K562 (cell line): ENCODE data around the gene SHANK3. TPM values are rescaled to one million over a fixed set of nuclear protein-coding genes. Genes with fewer than 3 reads are reported as not detected.

Source experiments
- ATAC-seq: fragments of 200-7000 bp; cut with Tn5 transposase; 3 replicates; pipeline ENCODE4 v1.9.1; 2020; ENCODE audit warnings: moderate library complexity
- BruUV-seq: library from RNA; stranded (reverse); fragments of 400-500 nt; replicated peaks from 2 replicates; lab custom pipeline; 2021; lab: Mats Ljungman, UMichigan
- CTCF ChIA-PET: fragments of 300-600 bp; formaldehyde crosslinking; extraction: SDS; loops from one replicate; lab custom pipeline; 2021; ENCODE audit warnings: low intra/inter-chr PET ratio; lab: Yijun Ruan, JAX
- POLR2A ChIA-PET: fragments of 300-600, 350-650 bp; sonication (Branson Sonifier 250); formaldehyde crosslinking; extraction: SDS; loops from one replicate; lab custom pipeline; 2021; ENCODE audit warnings: antibody characterized with exemption, inconsistent platforms; lab: Yijun Ruan, JAX
- DNase-seq, 4 experiments: peaks; one replicate each; pipeline versions ENCODE4 v3.0.0 to v3.0.0-alpha.2; 2011 to 2018; ENCODE audit warnings: low spot score in 3 of 4, mixed read lengths in 3 of 4; ENCODE audit errors: extremely low read depth in 1 of 4
- FAIRE-seq: peaks from 2 replicates; lab custom pipeline; 2011; peaks lifted over from hg19 to GRCh38; lab: Jason Lieb, UNC
- H2AFZ ChIP-seq: 2 replicates; pipeline ENCODE4 v1.6.0; 2011; ENCODE audit warnings: low read depth, low read length, control low read depth, inconsistent platforms
- H3K27ac ChIP-seq: fragments of 200-600 bp; 3 replicates; pipeline ENCODE4 v1.8.0; 2011; ENCODE audit warnings: low read depth, mild to moderate bottlenecking, control low read depth, inconsistent platforms, low read length, moderate library complexity, mixed read lengths; ENCODE audit errors: extremely low read depth
- H3K27me3 ChIP-seq, 2 experiments: fragments of 300-600 bp in 1 of 2; 2 replicates in 1 of 2; 3 replicates in 1 of 2; pipeline versions ENCODE4 v1.6.0 to v1.8.0; 2011; ENCODE audit warnings: inconsistent platforms in 2 of 2, low read length in 2 of 2, mild to moderate bottlenecking in 1 of 2, mixed read lengths in 1 of 2, moderate library complexity in 1 of 2; ENCODE audit not compliant: control insufficient read depth in 2 of 2, insufficient read depth in 2 of 2
- H3K36me3 ChIP-seq: fragments of 300-600 bp; 3 replicates; pipeline ENCODE4 v1.8.0; 2011; ENCODE audit warnings: mild to moderate bottlenecking, low read length, inconsistent platforms; ENCODE audit not compliant: control insufficient read depth, insufficient read depth
- H3K4me1 ChIP-seq, 2 experiments: fragments of 200-600 bp in 1 of 2; replicated peaks in 1 of 2; 2 replicates in 1 of 2; 3 replicates in 1 of 2; pipeline versions ENCODE4 v1.5.1 to v1.8.0; 2011; ENCODE audit warnings: inconsistent platforms in 2 of 2, low read length in 2 of 2, mild to moderate bottlenecking in 1 of 2, mixed read lengths in 1 of 2, moderate library complexity in 1 of 2; ENCODE audit not compliant: control insufficient read depth in 2 of 2, insufficient read depth in 2 of 2
- H3K4me2 ChIP-seq: 2 replicates; pipeline ENCODE4 v1.6.1; 2011; ENCODE audit warnings: low read length, control low read depth, inconsistent platforms, mixed read lengths; ENCODE audit not compliant: insufficient read depth
- H3K4me3 ChIP-seq: fragments of 200-600 bp; sonication (generic), shearing (Covaris generic); 2 replicates; pipeline ENCODE4 v1.5.1; 2016; ENCODE audit warnings: control low read depth, inconsistent platforms
- H3K79me2 ChIP-seq: fragments of 200-600 bp; 3 replicates; pipeline ENCODE4 v1.8.0; 2011; ENCODE audit warnings: low read length, inconsistent platforms; ENCODE audit not compliant: control insufficient read depth, insufficient read depth
- H3K9ac ChIP-seq, 2 experiments: 2 replicates each; pipeline versions ENCODE4 v1.6.0 to v1.6.1; 2011; ENCODE audit warnings: low read depth in 2 of 2, low read length in 2 of 2, control low read depth in 1 of 2, inconsistent platforms in 1 of 2, mild to moderate bottlenecking in 1 of 2, mixed read lengths in 1 of 2; ENCODE audit not compliant: insufficient read depth in 1 of 2
- H3K9me1 ChIP-seq: one replicate; pipeline ENCODE4 v1.6.0; 2011; ENCODE audit warnings: inconsistent platforms, mild to moderate bottlenecking, low read length, moderate library complexity; ENCODE audit not compliant: control insufficient read depth, insufficient read depth
- H3K9me3 ChIP-seq: replicated peaks from 2 replicates; pipeline ENCODE4 v1.5.1; 2011; ENCODE audit warnings: low read depth, low read length, inconsistent platforms; ENCODE audit not compliant: control insufficient read depth, insufficient read depth
- H4K20me1 ChIP-seq: replicated peaks from 2 replicates; pipeline ENCODE4 v1.6.1; 2011; ENCODE audit warnings: low read length, inconsistent platforms, mixed read lengths; ENCODE audit not compliant: control insufficient read depth, insufficient read depth
- BDP1 ChIP-seq: IDR thresholded peaks from 3 replicates; pipeline ENCODE4 v1.6.1; 2011; ENCODE audit not compliant: insufficient read length, insufficient read depth
- BRD9 ChIP-seq: fragments of 450-650 bp; IDR thresholded peaks from 2 replicates; pipeline ENCODE4 v1.6.1; 2018; ENCODE audit warnings: low read depth; ENCODE audit not compliant: partially characterized antibody
- ESRRB ChIP-seq: fragments of 250-450 bp; sonication (Bioruptor Pico); IDR thresholded peaks from 2 replicates; pipeline ENCODE4 v1.5.0; 2020; ENCODE audit warnings: mild to moderate bottlenecking, moderate library complexity, borderline replicate concordance
- HDAC3 ChIP-seq: fragments of 450-650 bp; IDR thresholded peaks from 2 replicates; pipeline ENCODE4 v1.6.1; 2018; ENCODE audit warnings: borderline replicate concordance, mild to moderate bottlenecking, moderate library complexity; ENCODE audit not compliant: partially characterized antibody
- RB1 ChIP-seq: fragments of 450-650 bp; IDR thresholded peaks from 2 replicates; pipeline ENCODE4 v1.6.1; 2017; ENCODE audit warnings: low read depth, mild to moderate bottlenecking
- SAFB ChIP-seq: fragments of 200-400 bp; formaldehyde crosslinking; IDR thresholded peaks from 2 replicates; pipeline ENCODE4 v1.6.1; 2017; ENCODE audit warnings: low read depth, low read length, borderline replicate concordance
- SETDB1 ChIP-seq: IDR thresholded peaks from one replicate; pipeline ENCODE4 v1.6.1; 2012; ENCODE audit warnings: low read length, control low read depth, inconsistent platforms
- TGIF2 ChIP-seq: sonication (generic); formaldehyde crosslinking; IDR thresholded peaks from 2 replicates; pipeline ENCODE4 v1.8.1; 2022; ENCODE audit warnings: mild to moderate bottlenecking, missing genetic modification reagents, moderate library complexity
- U2AF1 ChIP-seq: fragments of 200-400 bp; formaldehyde crosslinking; optimal IDR thresholded peaks from 2 replicates; pipeline ENCODE3; 2017; ENCODE audit warnings: mild to moderate bottlenecking, low read depth, low read length, moderate library complexity
- ZBTB7A ChIP-seq: IDR thresholded peaks from 2 replicates; pipeline ENCODE4 v1.6.1; 2011; ENCODE audit warnings: low read depth, mild to moderate bottlenecking, low read length, moderate library complexity, borderline replicate concordance; ENCODE audit not compliant: control insufficient read depth
- ZKSCAN8 ChIP-seq: fragments of 200-800 bp; sonication (Bioruptor generic); IDR thresholded peaks from 2 replicates; pipeline ENCODE4 v1.6.1; 2016; ENCODE audit warnings: missing genetic modification characterization, missing compliant biosample characterization
- WGBS: fragments of 100-300 bp; shearing (Covaris generic); methylation state at CpG from one replicate; pipeline ENCODE4 v1.1.6; 2016; ENCODE audit warnings: low coverage, mixed read lengths; ENCODE audit not compliant: insufficient coverage; ENCODE audit errors: missing lambda C conversion rate; 5-methylcytosine and 5-hydroxymethylcytosine counted together
- in situ Hi-C: fragments of 300-500 bp; cut with MboI; formaldehyde crosslinking; loops from 4 replicates; pipeline ENCODE4 v1.15.0; 2018; ENCODE audit warnings: inconsistent platforms, mixed read lengths
- intact Hi-C: fragments of 100-400 bp; cut with micrococcal nuclease; formaldehyde crosslinking; loops from 2 replicates; pipeline ENCODE4 v1.14.2; 2022
- polyA plus RNA-seq, 8 experiments: library from polyadenylated mRNA; depleted of rRNA in 4 of 8; stranded (reverse) in 5 of 8; unstranded in 3 of 8; fragments of >200 nt; fragmentation: Nextera tagmentation in 2 of 8; fragmentation: Illumina TruSeq in 1 of 8; extraction: Ambion mirVana in 2 of 8; extraction: Trizol in 1 of 8; gene quantifications; 2 replicates each; pipeline versions ENCODE4 v1.2.1 to v1.2.3, GENCODE V29; 2011 to 2014; ENCODE audit warnings: inconsistent platforms in 1 of 8, missing spikeins in 1 of 8
- total RNA-seq, 7 experiments: library from RNA; depleted of rRNA in 6 of 7; stranded (reverse); fragments of >200 nt in 6 of 7; fragmentation: Illumina TruSeq in 2 of 7; extraction: Trizol in 2 of 7; gene quantifications; 2 replicates each; pipeline versions ENCODE4 v1.2.1 to v1.2.3, GENCODE V29; 2011 to 2021; ENCODE audit warnings: low replicate concordance in 1 of 7
- TF ChIP-seq, protein P1 (sequence below): fragments of 250-450 bp; sonication (Bioruptor Pico); IDR thresholded peaks from 2 replicates; pipeline ENCODE4 v1.8.0; 2021; ENCODE audit warnings: mild to moderate bottlenecking, moderate library complexity
- TF ChIP-seq, protein P2 (sequence below): sonication (generic); formaldehyde crosslinking; IDR thresholded peaks from 2 replicates; pipeline ENCODE4 v1.8.0; 2023; ENCODE audit warnings: mild to moderate bottlenecking, missing genetic modification reagents
- TF ChIP-seq, protein P3 (sequence below), 2 experiments: fragments of 250-450 bp in 1 of 2; fragments of 450-650 bp in 1 of 2; sonication (Bioruptor Pico) in 1 of 2; IDR thresholded peaks; 2 replicates each; pipeline versions ENCODE4 v1.6.1 to v1.8.0; 2016 to 2021; ENCODE audit warnings: mild to moderate bottlenecking in 2 of 2, moderate library complexity in 2 of 2, missing compliant biosample characterization in 1 of 2, missing genetic modification characterization in 1 of 2

SHANK3 gene
- total and polyA plus RNA-seq, 9 of the 15 experiments (the other 6 are each of a cell fraction or from before 2014, with no cell fraction given): 0.01 to 0.07 (median 0.03) TPM; not detected in 6

DNA sequence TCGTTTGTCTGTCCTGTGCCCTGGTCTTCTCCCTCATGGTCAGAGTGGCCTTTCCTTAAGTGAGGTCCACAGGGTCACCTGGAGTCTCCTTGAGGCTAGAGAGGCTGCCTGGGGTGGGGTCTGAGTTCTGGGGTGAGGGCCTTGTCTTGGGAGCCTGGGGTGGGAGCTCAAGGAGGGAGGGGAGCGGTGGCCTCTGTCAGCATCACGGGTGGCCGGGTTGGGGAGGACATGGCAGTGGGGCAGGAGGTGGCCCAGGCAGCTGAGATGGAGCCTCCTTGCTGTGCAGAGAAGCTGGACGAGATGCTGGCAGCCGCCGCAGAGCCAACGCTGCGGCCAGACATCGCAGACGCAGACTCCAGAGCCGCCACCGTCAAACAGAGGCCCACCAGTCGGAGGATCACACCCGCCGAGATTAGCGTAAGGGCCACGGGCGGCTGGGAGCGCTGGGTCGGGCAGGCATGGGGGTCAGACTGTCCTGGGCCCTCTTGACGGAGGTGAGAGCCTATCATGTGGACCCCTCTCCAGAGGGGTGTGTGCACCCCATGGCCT is 42.1 kb downstream of the SHANK3 start:
- FAIRE-seq (no peak), DNase-seq (no peak), ATAC-seq (no peak)
- no peaks in the 10 kb centered on the region for H3K36me3 ChIP-seq
- H3K79me2 ChIP-seq: no peaks in the 10 kb centered on the region
- POLR2A ChIA-PET: no interaction called here
- H3K27me3 ChIP-seq: peaks cover 3 to 60% of the 10 kb centered on the region in 2 experiments; a peak in 3 of 5 replicates
- WGBS: 3% methylated on average over 7 of the region's 22 CpGs
- no peak overlapping the region for H3K27ac ChIP-seq
- CTCF ChIA-PET: no interaction called here
- in situ Hi-C loops: no loop called here
- no TSS peak for BruUV-seq
- peaks cover 7% of the 10 kb centered on the region; the same call in 1 of the 2 replicates for H4K20me1 ChIP-seq
- no peak overlapping the region for H3K4me3 ChIP-seq
- no peak overlapping the region for H2AFZ ChIP-seq
- TF ChIP-seq, protein P1, sequence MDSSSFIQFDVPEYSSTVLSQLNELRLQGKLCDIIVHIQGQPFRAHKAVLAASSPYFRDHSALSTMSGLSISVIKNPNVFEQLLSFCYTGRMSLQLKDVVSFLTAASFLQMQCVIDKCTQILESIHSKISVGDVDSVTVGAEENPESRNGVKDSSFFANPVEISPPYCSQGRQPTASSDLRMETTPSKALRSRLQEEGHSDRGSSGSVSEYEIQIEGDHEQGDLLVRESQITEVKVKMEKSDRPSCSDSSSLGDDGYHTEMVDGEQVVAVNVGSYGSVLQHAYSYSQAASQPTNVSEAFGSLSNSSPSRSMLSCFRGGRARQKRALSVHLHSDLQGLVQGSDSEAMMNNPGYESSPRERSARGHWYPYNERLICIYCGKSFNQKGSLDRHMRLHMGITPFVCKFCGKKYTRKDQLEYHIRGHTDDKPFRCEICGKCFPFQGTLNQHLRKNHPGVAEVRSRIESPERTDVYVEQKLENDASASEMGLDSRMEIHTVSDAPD (CRISPR knock-in tag): no peak
- TF ChIP-seq ZKSCAN8 (CRISPR knock-in tag): no peak
- no peak for TF ChIP-seq TGIF2 (CRISPR knock-in tag)
- TF ChIP-seq, protein P2, sequence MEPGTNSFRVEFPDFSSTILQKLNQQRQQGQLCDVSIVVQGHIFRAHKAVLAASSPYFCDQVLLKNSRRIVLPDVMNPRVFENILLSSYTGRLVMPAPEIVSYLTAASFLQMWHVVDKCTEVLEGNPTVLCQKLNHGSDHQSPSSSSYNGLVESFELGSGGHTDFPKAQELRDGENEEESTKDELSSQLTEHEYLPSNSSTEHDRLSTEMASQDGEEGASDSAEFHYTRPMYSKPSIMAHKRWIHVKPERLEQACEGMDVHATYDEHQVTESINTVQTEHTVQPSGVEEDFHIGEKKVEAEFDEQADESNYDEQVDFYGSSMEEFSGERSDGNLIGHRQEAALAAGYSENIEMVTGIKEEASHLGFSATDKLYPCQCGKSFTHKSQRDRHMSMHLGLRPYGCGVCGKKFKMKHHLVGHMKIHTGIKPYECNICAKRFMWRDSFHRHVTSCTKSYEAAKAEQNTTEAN (CRISPR knock-in tag): no peak
- no peak for TF ChIP-seq BDP1
- TF ChIP-seq SETDB1: no peak
- no peak for TF ChIP-seq HDAC3
- TF ChIP-seq, protein P3, sequence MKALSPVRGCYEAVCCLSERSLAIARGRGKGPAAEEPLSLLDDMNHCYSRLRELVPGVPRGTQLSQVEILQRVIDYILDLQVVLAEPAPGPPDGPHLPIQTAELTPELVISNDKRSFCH (CRISPR knock-in tag; IDR thresholded peaks at IDR 0.05): no peak
- TF ChIP-seq, protein P3 (tag; IDR thresholded peaks at IDR 0.05): no peak
- TF ChIP-seq U2AF1: no peak
- no peak for TF ChIP-seq BRD9
- no peak for TF ChIP-seq RB1
- TF ChIP-seq ZBTB7A: no peak
- no peak for TF ChIP-seq SAFB
- no peak for TF ChIP-seq ESRRB
- H3K9me3 ChIP-seq: no peaks in the 10 kb centered on the region
- no peaks in the 10 kb centered on the region; a peak in 1 of 5 replicates for H3K4me1 ChIP-seq
- no peak overlapping the region for H3K4me2 ChIP-seq
- H3K9ac ChIP-seq: no peak overlapping the region
- intact Hi-C loops: no loop called here
- no peaks in the 10 kb centered on the region for H3K9me1 ChIP-seq
